K562 (cell line): ENCODE results near the gene CEBPA. TPM values are rescaled to one million over a fixed set of nuclear protein-coding genes. Genes with fewer than 3 reads are reported as not detected.

Source experiments
- ATAC-seq: fragments of 200-7000 bp; cut with Tn5 transposase; 3 replicates; pipeline ENCODE4 v1.9.1; 2020; ENCODE audit warnings: moderate library complexity
- BruUV-seq: library from RNA; stranded (reverse); fragments of 400-500 nt; replicated peaks from 2 replicates; lab custom pipeline; 2021; lab: Mats Ljungman, UMichigan
- CTCF ChIA-PET: fragments of 300-600 bp; formaldehyde crosslinking; extraction: SDS; loops from one replicate; lab custom pipeline; 2021; ENCODE audit warnings: low intra/inter-chr PET ratio; lab: Yijun Ruan, JAX
- POLR2A ChIA-PET: fragments of 300-600, 350-650 bp; sonication (Branson Sonifier 250); formaldehyde crosslinking; extraction: SDS; loops from one replicate; lab custom pipeline; 2021; ENCODE audit warnings: antibody characterized with exemption, inconsistent platforms; lab: Yijun Ruan, JAX
- DNase-seq, 4 experiments: peaks; one replicate each; pipeline versions ENCODE4 v3.0.0 to v3.0.0-alpha.2; 2011 to 2018; ENCODE audit warnings: low spot score in 3 of 4, mixed read lengths in 3 of 4; ENCODE audit errors: extremely low read depth in 1 of 4
- FAIRE-seq: peaks from 2 replicates; lab custom pipeline; 2011; peaks lifted over from hg19 to GRCh38; lab: Jason Lieb, UNC
- H2AFZ ChIP-seq: 2 replicates; pipeline ENCODE4 v1.6.0; 2011; ENCODE audit warnings: low read depth, low read length, control low read depth, inconsistent platforms
- H3K27ac ChIP-seq: fragments of 200-600 bp; 3 replicates; pipeline ENCODE4 v1.8.0; 2011; ENCODE audit warnings: low read depth, mild to moderate bottlenecking, control low read depth, inconsistent platforms, low read length, moderate library complexity, mixed read lengths; ENCODE audit errors: extremely low read depth
- H3K27me3 ChIP-seq, 2 experiments: fragments of 300-600 bp in 1 of 2; 2 replicates in 1 of 2; 3 replicates in 1 of 2; pipeline versions ENCODE4 v1.6.0 to v1.8.0; 2011; ENCODE audit warnings: inconsistent platforms in 2 of 2, low read length in 2 of 2, mild to moderate bottlenecking in 1 of 2, mixed read lengths in 1 of 2, moderate library complexity in 1 of 2; ENCODE audit not compliant: control insufficient read depth in 2 of 2, insufficient read depth in 2 of 2
- H3K36me3 ChIP-seq: fragments of 300-600 bp; 3 replicates; pipeline ENCODE4 v1.8.0; 2011; ENCODE audit warnings: mild to moderate bottlenecking, low read length, inconsistent platforms; ENCODE audit not compliant: control insufficient read depth, insufficient read depth
- H3K4me1 ChIP-seq, 2 experiments: fragments of 200-600 bp in 1 of 2; replicated peaks in 1 of 2; 2 replicates in 1 of 2; 3 replicates in 1 of 2; pipeline versions ENCODE4 v1.5.1 to v1.8.0; 2011; ENCODE audit warnings: inconsistent platforms in 2 of 2, low read length in 2 of 2, mild to moderate bottlenecking in 1 of 2, mixed read lengths in 1 of 2, moderate library complexity in 1 of 2; ENCODE audit not compliant: control insufficient read depth in 2 of 2, insufficient read depth in 2 of 2
- H3K4me2 ChIP-seq: 2 replicates; pipeline ENCODE4 v1.6.1; 2011; ENCODE audit warnings: low read length, control low read depth, inconsistent platforms, mixed read lengths; ENCODE audit not compliant: insufficient read depth
- H3K4me3 ChIP-seq: fragments of 200-600 bp; sonication (generic), shearing (Covaris generic); 2 replicates; pipeline ENCODE4 v1.5.1; 2016; ENCODE audit warnings: control low read depth, inconsistent platforms
- H3K79me2 ChIP-seq: fragments of 200-600 bp; 3 replicates; pipeline ENCODE4 v1.8.0; 2011; ENCODE audit warnings: low read length, inconsistent platforms; ENCODE audit not compliant: control insufficient read depth, insufficient read depth
- H3K9ac ChIP-seq, 2 experiments: 2 replicates each; pipeline versions ENCODE4 v1.6.0 to v1.6.1; 2011; ENCODE audit warnings: low read depth in 2 of 2, low read length in 2 of 2, control low read depth in 1 of 2, inconsistent platforms in 1 of 2, mild to moderate bottlenecking in 1 of 2, mixed read lengths in 1 of 2; ENCODE audit not compliant: insufficient read depth in 1 of 2
- H3K9me1 ChIP-seq: one replicate; pipeline ENCODE4 v1.6.0; 2011; ENCODE audit warnings: inconsistent platforms, mild to moderate bottlenecking, low read length, moderate library complexity; ENCODE audit not compliant: control insufficient read depth, insufficient read depth
- H3K9me3 ChIP-seq: replicated peaks from 2 replicates; pipeline ENCODE4 v1.5.1; 2011; ENCODE audit warnings: low read depth, low read length, inconsistent platforms; ENCODE audit not compliant: control insufficient read depth, insufficient read depth
- H4K20me1 ChIP-seq: replicated peaks from 2 replicates; pipeline ENCODE4 v1.6.1; 2011; ENCODE audit warnings: low read length, inconsistent platforms, mixed read lengths; ENCODE audit not compliant: control insufficient read depth, insufficient read depth
- ATF1 ChIP-seq, 2 experiments: fragments of 450-650 bp in 1 of 2; IDR thresholded peaks; 2 replicates each; pipeline ENCODE4 v1.6.1; 2016; ENCODE audit warnings: missing compliant biosample characterization in 1 of 2, missing genetic modification characterization in 1 of 2
- ATF7 ChIP-seq: fragments of 450-650 bp; IDR thresholded peaks from 2 replicates; pipeline ENCODE4 v1.7.1; 2014; ENCODE audit warnings: mild to moderate bottlenecking, moderate library complexity
- BRD4 ChIP-seq: fragments of 200-600 bp; sonication (generic); IDR thresholded peaks from 2 replicates; pipeline ENCODE4 v1.6.1; 2017; ENCODE audit warnings: inconsistent platforms
- FOS ChIP-seq: IDR thresholded peaks from 3 replicates; pipeline ENCODE4 v1.6.1; 2011; ENCODE audit not compliant: insufficient read length; ENCODE audit errors: extremely low read depth
- IFI16 ChIP-seq: fragments of 250-450 bp; sonication (Bioruptor Pico); IDR thresholded peaks from 2 replicates; pipeline ENCODE4 v2.1.2; 2022; ENCODE audit warnings: mild to moderate bottlenecking, inconsistent platforms
- KLF1 ChIP-seq: fragments of 450-650 bp; IDR thresholded peaks from 2 replicates; pipeline ENCODE4 v1.6.1; 2016; ENCODE audit warnings: missing genetic modification characterization, missing compliant biosample characterization
- NR2F6 ChIP-seq: fragments of 450-650 bp; formaldehyde crosslinking; IDR thresholded peaks from 2 replicates; pipeline ENCODE4 v1.4.0; 2020; ENCODE audit warnings: mild to moderate bottlenecking
- TCF3 ChIP-seq: sonication (generic); formaldehyde crosslinking; IDR thresholded peaks from 2 replicates; pipeline ENCODE4 v1.4.0; 2020; ENCODE audit warnings: mild to moderate bottlenecking, missing genetic modification reagents
- TFAM ChIP-seq: fragments of 250-450 bp; sonication (Bioruptor Pico); conservative IDR thresholded peaks from 2 replicates; pipeline ENCODE4 v1.5.0; 2021; ENCODE audit warnings: mild to moderate bottlenecking, moderate library complexity
- TGIF2 ChIP-seq: sonication (generic); formaldehyde crosslinking; IDR thresholded peaks from 2 replicates; pipeline ENCODE4 v1.8.1; 2022; ENCODE audit warnings: mild to moderate bottlenecking, missing genetic modification reagents, moderate library complexity
- YBX1 ChIP-seq: fragments of 450-650 bp; IDR thresholded peaks from 2 replicates; pipeline ENCODE4 v1.7.1; 2016; ENCODE audit warnings: mild to moderate bottlenecking
- ZNF253 ChIP-seq: fragments of 250-450 bp; sonication (Bioruptor Pico); conservative IDR thresholded peaks from 2 replicates; pipeline ENCODE4 v1.6.1; 2021; ENCODE audit warnings: mild to moderate bottlenecking
- ZNF830 ChIP-seq: fragments of 250-450 bp; sonication (Bioruptor Pico); IDR thresholded peaks from 2 replicates; pipeline ENCODE4 v1.5.0; 2021; ENCODE audit warnings: mild to moderate bottlenecking
- WGBS: fragments of 100-300 bp; shearing (Covaris generic); methylation state at CpG from one replicate; pipeline ENCODE4 v1.1.6; 2016; ENCODE audit warnings: low coverage, mixed read lengths; ENCODE audit not compliant: insufficient coverage; ENCODE audit errors: missing lambda C conversion rate; 5-methylcytosine and 5-hydroxymethylcytosine counted together
- in situ Hi-C: fragments of 300-500 bp; cut with MboI; formaldehyde crosslinking; loops from 4 replicates; pipeline ENCODE4 v1.15.0; 2018; ENCODE audit warnings: inconsistent platforms, mixed read lengths
- intact Hi-C: fragments of 100-400 bp; cut with micrococcal nuclease; formaldehyde crosslinking; loops from 2 replicates; pipeline ENCODE4 v1.14.2; 2022
- polyA plus RNA-seq, 8 experiments: library from polyadenylated mRNA; depleted of rRNA in 4 of 8; stranded (reverse) in 5 of 8; unstranded in 3 of 8; fragments of >200 nt; fragmentation: Nextera tagmentation in 2 of 8; fragmentation: Illumina TruSeq in 1 of 8; extraction: Ambion mirVana in 2 of 8; extraction: Trizol in 1 of 8; gene quantifications; 2 replicates each; pipeline versions ENCODE4 v1.2.1 to v1.2.3, GENCODE V29; 2011 to 2014; ENCODE audit warnings: inconsistent platforms in 1 of 8, missing spikeins in 1 of 8
- total RNA-seq, 7 experiments: library from RNA; depleted of rRNA in 6 of 7; stranded (reverse); fragments of >200 nt in 6 of 7; fragmentation: Illumina TruSeq in 2 of 7; extraction: Trizol in 2 of 7; gene quantifications; 2 replicates each; pipeline versions ENCODE4 v1.2.1 to v1.2.3, GENCODE V29; 2011 to 2021; ENCODE audit warnings: low replicate concordance in 1 of 7
- TF ChIP-seq, protein P1 (sequence below): fragments of 450-650 bp; formaldehyde crosslinking; IDR thresholded peaks from 2 replicates; pipeline ENCODE4 v1.4.0; 2020; ENCODE audit warnings: mild to moderate bottlenecking, moderate library complexity
- TF ChIP-seq, protein P2 (sequence below): fragments of 250-450 bp; sonication (Bioruptor Pico); IDR thresholded peaks from 2 replicates; pipeline ENCODE4 v1.6.1; 2021; ENCODE audit warnings: mild to moderate bottlenecking
- TF ChIP-seq, protein P3 (sequence below): fragments of 200-800 bp; sonication (Bioruptor generic); IDR thresholded peaks from 2 replicates; pipeline ENCODE4 v1.6.1; 2017; ENCODE audit warnings: missing genetic modification characterization, missing compliant biosample characterization
- TF ChIP-seq, protein P4 (sequence below), 2 experiments: fragments of 450-650 bp; IDR thresholded peaks; 2 replicates each; pipeline ENCODE4 v1.6.1; 2018; ENCODE audit warnings: mild to moderate bottlenecking in 2 of 2, low read depth in 1 of 2; ENCODE audit not compliant: partially characterized antibody in 2 of 2

Gene CEBPA
- total and polyA plus RNA-seq, 9 of the 15 experiments (the other 6 are each of a cell fraction or from before 2014, with no cell fraction given), result 0.03 to 0.59 (median 0.15) TPM; not detected in 2

DNA sequence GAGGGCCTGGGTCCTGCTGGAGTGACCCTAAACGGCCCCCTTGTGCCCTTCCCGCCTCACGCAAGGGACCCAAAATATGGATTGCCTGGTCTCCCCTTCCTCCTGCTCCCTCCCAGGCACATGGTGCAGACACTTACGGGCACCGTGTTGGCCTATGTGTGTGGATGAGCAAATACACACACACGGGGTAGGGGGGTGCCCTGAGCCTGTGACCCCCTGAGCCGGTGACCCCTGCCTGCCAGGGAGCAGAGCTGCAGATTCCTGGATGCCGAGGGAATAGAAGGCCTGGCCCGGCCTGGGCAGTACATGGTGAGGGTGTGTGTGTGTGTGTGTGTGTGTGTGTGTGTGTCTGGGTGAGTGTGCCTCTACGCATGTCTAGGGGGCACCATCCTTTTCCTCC, 33.3 kb downstream of the CEBPA start:
- H3K4me1 ChIP-seq, result peaks cover 0 to 31% of the 10 kb centered on the region in 2 experiments; a peak in 2 of 5 replicates
- WGBS, result 27% methylated on average over 8 of the region's 10 CpGs
- no peaks in the 10 kb centered on the region for H3K79me2 ChIP-seq
- no peaks in the 10 kb centered on the region for H3K36me3 ChIP-seq
- FAIRE-seq (no peak), DNase-seq (no peak), ATAC-seq (no peak)
- H3K4me2 ChIP-seq, result no peak overlapping the region
- no peak overlapping the region for H2AFZ ChIP-seq
- no TSS peak for BruUV-seq
- no peak overlapping the region for H3K27ac ChIP-seq
- no peak overlapping the region for H3K9ac ChIP-seq
- intact Hi-C loops (no loop called here), in situ Hi-C loops (no loop called here)
- H3K4me3 ChIP-seq, result no peak overlapping the region
- TF ChIP-seq YBX1, result no peak
- TF ChIP-seq ATF7, result no peak
- no peak for TF ChIP-seq FOS
- no peak for TF ChIP-seq ZNF830
- no peak for TF ChIP-seq TGIF2
- no peak for TF ChIP-seq ZNF253 (CRISPR knock-in tag)
- TF ChIP-seq, protein P1, sequence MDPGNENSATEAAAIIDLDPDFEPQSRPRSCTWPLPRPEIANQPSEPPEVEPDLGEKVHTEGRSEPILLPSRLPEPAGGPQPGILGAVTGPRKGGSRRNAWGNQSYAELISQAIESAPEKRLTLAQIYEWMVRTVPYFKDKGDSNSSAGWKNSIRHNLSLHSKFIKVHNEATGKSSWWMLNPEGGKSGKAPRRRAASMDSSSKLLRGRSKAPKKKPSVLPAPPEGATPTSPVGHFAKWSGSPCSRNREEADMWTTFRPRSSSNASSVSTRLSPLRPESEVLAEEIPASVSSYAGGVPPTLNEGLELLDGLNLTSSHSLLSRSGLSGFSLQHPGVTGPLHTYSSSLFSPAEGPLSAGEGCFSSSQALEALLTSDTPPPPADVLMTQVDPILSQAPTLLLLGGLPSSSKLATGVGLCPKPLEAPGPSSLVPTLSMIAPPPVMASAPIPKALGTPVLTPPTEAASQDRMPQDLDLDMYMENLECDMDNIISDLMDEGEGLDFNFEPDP (CRISPR knock-in tag), result no peak
- TF ChIP-seq NR2F6 (CRISPR knock-in tag), result no peak
- TF ChIP-seq ATF1 (CRISPR knock-in tag; IDR thresholded peaks at IDR 0.05), result no peak
- TF ChIP-seq ATF1 (tag; IDR thresholded peaks at IDR 0.05), result no peak
- no peak for TF ChIP-seq TFAM (CRISPR knock-in tag)
- TF ChIP-seq BRD4, result no peak
- TF ChIP-seq, protein P2, sequence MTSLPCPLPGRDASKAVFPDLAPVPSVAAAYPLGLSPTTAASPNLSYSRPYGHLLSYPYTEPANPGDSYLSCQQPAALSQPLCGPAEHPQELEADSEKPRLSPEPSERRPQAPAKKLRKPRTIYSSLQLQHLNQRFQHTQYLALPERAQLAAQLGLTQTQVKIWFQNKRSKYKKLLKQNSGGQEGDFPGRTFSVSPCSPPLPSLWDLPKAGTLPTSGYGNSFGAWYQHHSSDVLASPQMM (CRISPR knock-in tag), result no peak
- no peak for TF ChIP-seq IFI16 (CRISPR knock-in tag)
- TF ChIP-seq, protein P3, sequence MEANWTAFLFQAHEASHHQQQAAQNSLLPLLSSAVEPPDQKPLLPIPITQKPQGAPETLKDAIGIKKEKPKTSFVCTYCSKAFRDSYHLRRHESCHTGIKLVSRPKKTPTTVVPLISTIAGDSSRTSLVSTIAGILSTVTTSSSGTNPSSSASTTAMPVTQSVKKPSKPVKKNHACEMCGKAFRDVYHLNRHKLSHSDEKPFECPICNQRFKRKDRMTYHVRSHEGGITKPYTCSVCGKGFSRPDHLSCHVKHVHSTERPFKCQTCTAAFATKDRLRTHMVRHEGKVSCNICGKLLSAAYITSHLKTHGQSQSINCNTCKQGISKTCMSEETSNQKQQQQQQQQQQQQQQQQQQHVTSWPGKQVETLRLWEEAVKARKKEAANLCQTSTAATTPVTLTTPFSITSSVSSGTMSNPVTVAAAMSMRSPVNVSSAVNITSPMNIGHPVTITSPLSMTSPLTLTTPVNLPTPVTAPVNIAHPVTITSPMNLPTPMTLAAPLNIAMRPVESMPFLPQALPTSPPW, result no peak
- no peak for TF ChIP-seq TCF3 (CRISPR knock-in tag)
- TF ChIP-seq, protein P4, sequence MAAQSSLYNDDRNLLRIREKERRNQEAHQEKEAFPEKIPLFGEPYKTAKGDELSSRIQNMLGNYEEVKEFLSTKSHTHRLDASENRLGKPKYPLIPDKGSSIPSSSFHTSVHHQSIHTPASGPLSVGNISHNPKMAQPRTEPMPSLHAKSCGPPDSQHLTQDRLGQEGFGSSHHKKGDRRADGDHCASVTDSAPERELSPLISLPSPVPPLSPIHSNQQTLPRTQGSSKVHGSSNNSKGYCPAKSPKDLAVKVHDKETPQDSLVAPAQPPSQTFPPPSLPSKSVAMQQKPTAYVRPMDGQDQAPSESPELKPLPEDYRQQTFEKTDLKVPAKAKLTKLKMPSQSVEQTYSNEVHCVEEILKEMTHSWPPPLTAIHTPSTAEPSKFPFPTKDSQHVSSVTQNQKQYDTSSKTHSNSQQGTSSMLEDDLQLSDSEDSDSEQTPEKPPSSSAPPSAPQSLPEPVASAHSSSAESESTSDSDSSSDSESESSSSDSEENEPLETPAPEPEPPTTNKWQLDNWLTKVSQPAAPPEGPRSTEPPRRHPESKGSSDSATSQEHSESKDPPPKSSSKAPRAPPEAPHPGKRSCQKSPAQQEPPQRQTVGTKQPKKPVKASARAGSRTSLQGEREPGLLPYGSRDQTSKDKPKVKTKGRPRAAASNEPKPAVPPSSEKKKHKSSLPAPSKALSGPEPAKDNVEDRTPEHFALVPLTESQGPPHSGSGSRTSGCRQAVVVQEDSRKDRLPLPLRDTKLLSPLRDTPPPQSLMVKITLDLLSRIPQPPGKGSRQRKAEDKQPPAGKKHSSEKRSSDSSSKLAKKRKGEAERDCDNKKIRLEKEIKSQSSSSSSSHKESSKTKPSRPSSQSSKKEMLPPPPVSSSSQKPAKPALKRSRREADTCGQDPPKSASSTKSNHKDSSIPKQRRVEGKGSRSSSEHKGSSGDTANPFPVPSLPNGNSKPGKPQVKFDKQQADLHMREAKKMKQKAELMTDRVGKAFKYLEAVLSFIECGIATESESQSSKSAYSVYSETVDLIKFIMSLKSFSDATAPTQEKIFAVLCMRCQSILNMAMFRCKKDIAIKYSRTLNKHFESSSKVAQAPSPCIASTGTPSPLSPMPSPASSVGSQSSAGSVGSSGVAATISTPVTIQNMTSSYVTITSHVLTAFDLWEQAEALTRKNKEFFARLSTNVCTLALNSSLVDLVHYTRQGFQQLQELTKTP (IDR thresholded peaks at IDR 0.05; ENCODE audit: low read depth in 1 of 2, partially characterized antibody in 2 of 2), result no peak
- TF ChIP-seq KLF1, result no peak
- H4K20me1 ChIP-seq, result 0 out of 2 replicates have a peak, but pooled peaks cover 6% of the 10 kb centered on the region
- no peaks in the 10 kb centered on the region for H3K9me1 ChIP-seq
- no peaks in the 10 kb centered on the region for H3K9me3 ChIP-seq
- ChIA-PET POLR2A (no interaction called here), CTCF (no interaction called here)
- peaks cover 4 to 77% of the 10 kb centered on the region in 2 experiments; a peak in 4 of 5 replicates for H3K27me3 ChIP-seq
